ENCODE data around the gene PIP4K2C.
"Not testable (repeated sequence)": the region's sequence is repeated elsewhere in the genome, so short reads cannot be mapped to it uniquely, and the experiment has no call there.

PIP4K2C gene

GRCh38 chr12:57560516-57560915 is 30.5 kb upstream of the PIP4K2C start:
- DNase-seq (ENCODE audit: low read depth in 2 of 2) = no peak

DNA sequence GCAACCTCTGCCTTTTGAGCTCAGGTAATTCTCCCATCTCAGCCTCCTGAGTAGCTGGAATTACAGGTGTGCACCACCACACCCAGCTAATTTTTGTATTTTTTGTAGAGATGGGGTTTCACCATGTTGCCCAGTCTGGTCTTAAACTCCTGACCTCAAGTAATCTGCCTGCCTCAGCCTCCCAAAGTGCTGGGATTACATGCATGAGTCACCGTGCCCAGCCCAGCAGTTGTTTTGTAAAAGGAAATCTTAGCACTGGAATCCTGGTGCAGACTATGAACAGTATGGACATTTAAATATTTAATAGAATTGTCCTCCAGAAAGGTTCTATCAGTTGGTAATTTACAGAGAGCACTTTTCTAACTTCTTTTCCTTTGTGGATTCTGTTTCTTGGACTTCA is 29.9 kb upstream of the PIP4K2C start:
- not testable (repeated sequence) for DNase-seq (ENCODE audit: low read depth in 2 of 2)

GRCh38 chr12:57563358-57563757 is 27.6 kb upstream of the PIP4K2C start:
- no peak for DNase-seq (ENCODE audit: low read depth in 2 of 2)

GRCh38 chr12:57564178-57564740 is 26.7 kb upstream of the PIP4K2C start:
- DNase-seq (ENCODE audit: low read depth in 2 of 2) = no peak

DNA sequence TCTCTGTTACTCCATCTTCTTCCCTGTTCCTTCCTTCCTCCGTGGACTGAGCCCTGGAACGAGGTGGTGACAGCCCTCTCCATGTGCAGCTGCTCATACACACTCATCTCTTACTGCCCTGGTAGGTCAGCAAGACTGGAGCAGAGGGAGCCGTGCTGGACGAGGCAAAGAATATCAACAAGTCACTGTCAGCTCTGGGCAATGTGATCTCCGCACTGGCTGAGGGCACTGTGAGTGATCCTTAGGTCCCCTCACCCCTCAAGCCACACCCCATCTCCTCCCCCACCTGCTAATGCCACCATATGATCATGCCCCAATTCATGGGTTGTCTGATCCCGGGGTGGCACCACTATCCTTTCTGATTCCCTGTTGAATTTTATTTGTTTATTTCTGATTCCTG is 22.2 kb upstream of the PIP4K2C start:
- no peak for DNase-seq (ENCODE audit: low read depth in 2 of 2)

- no peak for DNase-seq (ENCODE audit: low read depth in 2 of 2)
Observed at GRCh38 chr12:57569858-57570257, 21.1 kb upstream of the PIP4K2C start.

DNA sequence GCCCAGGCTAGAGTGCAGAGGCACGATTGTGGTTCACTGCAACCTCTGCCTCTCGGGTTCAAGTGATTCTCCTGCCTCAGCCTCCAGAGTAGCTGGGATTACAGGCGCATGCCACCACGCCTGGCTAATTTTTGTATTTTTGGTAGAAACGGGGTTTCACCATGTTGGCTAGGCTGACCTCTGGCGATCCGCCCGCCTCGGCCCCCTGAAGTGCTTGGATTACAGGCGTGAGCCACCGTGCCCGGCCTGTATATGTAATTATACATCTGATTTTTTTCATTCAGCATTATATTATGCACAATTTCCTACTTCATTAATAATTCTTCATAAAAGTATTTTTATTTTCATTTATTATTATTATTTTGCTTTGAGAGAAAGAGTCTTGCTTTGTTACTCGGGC is 20.6 kb upstream of the PIP4K2C start:
- DNase-seq (ENCODE audit: low read depth in 2 of 2) = not testable (repeated sequence)

DNA sequence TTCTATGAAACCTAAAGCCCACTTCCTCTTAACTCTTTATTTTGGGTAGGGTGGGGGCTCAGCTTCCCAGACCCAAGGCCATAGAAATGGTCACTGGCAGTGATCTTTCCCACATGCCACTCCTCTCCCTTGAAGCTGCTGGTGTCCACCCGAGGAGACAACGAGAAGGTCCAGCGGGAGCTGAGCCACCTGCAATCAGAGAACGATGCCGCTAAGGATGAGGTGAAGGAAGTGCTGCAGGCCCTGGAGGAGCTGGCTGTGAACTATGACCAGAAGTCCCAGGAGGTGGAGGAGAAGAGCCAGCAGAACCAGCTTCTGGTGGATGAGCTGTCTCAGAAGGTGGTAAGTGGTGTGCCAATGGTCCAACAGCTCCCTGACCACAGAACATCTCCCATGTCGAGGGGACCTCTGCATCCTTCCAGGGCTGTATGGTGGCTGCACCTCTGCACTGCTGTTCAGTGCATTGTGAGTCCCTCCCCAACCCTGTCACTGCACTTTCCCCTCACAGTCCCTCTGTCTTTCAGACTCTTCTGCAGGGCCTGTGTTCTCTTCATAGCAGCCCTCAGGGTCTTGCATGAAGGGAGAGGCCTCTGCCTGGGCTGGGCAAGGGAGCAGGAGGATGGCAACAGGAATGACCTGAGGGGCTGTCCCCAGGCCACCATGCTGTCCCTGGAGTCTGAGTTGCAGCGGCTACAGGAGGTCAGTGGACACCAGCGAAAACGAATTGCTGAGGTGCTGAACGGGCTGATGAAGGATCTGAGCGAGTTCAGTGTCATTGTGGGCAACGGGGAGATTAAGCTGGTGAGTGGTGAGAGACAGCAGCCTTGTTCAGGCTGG is 18.8 kb upstream of the PIP4K2C start:
- no peak for DNase-seq (ENCODE audit: low read depth in 2 of 2)

DNA sequence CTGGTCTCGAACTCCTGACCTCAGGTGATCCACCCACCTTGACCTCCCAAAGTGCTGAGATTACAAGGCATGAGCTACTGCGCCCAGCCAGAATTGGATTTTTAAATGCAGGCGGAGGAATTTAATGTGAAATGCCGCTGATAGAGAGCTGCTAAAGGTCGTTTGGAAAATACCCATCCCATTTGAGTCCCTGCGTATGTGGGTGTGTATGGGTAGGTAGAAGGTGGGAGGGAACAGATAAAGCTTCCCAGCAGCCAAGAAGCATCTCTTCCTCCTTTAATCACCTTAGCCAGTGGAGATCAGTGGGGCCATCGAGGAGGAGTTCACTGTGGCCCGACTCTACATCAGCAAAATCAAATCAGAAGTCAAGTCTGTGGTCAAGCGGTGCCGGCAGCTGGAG is 16.2 kb upstream of the PIP4K2C start:
- no peak for DNase-seq (ENCODE audit: low read depth in 2 of 2)

DNA sequence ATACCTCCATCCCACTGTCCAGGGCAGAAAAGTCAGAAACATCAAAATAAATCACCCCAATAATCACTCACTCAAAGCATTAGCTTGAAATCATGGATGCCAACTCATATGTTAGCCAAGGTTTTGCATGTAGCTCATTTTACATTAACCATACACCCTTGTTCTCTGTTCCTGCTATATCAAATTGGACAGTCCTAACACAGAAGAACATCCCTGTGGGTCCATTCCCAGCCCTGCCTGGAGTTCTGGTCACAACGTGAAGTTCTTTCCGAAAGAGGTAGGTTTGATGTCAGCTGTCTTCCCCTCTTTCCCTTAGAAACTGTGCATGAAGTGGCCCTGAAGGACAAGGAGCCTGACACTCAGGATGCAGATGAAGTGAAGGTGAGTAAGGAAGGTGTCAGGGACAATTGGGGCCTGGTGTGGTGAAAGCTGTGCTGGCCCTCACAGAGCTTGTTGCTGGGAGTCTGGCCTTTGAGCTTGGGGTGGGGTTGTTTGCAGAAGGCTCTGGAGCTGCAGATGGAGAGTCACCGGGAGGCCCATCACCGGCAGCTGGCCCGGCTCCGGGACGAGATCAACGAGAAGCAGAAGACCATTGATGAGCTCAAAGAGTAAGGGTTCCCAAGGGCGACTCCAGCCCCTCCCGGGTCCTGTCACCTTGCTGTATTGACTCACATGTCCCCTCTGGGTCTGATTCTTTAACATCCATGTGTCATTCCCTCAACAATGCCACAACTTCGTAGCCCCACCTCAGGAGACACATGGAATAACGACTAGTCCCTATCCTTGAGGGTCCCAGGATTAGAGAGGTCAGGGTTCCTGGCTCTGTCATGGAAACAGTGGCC is 15.0 kb upstream of the PIP4K2C start:
- no peak for DNase-seq (ENCODE audit: low read depth in 2 of 2)

DNA sequence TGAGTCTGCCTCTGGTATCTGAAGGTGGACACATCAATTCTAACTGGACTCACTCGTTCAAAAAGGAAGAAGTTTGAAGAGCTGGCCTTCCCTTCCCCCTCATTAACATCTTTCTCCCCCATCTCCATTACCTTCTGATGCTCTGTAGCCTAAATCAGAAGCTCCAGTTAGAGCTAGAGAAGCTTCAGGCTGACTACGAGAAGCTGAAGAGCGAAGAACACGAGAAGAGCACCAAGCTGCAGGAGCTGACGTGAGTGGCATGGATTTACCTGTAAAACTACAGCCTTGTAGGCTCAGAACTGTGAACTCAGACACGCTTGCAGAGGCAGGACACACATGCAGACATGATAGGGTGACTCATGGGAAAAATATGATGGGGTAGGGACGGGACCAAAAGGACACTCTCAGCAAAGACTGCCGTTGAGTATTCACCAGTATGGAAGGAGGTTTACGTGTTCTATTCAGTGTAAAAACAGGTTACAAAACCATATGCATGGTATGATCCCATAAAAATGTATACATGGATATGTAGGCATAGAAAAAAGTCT is 14.3 kb upstream of the PIP4K2C start:
- DNase-seq (ENCODE audit: low read depth in 2 of 2) = no peak

DNA sequence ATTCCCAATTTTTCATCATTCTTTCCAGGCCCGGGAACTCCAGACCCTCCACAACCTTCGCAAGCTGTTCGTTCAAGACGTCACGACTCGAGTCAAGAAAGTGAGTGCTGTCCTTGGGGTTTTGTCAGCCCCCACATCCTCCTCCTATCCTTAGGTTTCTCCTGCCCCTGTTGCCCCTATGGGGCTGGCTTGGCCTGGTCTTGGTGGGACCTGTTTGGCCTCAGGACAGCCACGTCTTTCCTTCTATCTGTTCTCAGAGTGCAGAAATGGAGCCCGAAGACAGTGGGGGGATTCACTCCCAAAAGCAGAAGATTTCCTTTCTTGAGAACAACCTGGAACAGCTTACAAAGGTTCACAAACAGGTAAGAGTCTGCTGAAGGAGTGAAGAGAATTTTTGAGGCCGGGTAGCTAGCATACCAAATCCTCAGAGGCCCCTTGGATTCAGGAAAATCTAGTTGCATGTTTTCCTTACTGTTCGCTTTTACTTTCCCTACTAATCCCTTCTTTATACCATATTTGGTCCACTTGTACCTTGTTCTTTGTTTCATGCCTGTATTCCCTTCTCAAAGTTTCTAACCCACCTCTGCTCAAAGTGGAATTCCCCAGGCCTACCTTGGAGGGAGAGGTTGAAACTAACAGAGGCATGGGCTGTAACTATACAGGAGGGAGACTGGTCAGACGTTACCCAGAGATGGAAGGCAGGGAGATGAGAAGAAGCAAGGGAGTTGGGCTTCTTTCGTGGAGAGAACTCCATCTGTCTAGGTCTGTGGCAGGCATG is 12.8 kb upstream of the PIP4K2C start:
- no peak for DNase-seq (ENCODE audit: low read depth in 2 of 2)

GRCh38 chr12:57579011-57579410 is 12.0 kb upstream of the PIP4K2C start:
- no peak for DNase-seq (ENCODE audit: low read depth in 2 of 2)

- no peak for DNase-seq (ENCODE audit: low read depth in 2 of 2)
Observed at GRCh38 chr12:57579677-57580465, 11.1 kb upstream of the PIP4K2C start.

DNA sequence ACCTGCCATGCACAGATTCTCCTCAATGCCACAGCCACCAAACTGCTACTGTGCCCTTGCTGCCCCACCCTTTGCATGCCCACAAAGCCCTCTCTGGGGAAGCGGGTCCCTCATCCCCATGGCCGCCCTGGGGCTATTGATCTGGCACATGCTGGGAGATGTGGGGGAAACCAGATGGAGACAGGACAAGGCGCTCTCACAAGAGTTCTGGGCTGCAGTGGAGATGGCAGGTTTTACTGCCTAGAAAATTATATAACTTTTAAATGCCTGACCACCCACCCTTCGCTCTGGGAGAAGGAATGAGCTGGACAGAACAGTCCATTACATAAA is 10.6 kb upstream of the PIP4K2C start:
- DNase-seq (ENCODE audit: low read depth in 2 of 2) = no peak

DNA sequence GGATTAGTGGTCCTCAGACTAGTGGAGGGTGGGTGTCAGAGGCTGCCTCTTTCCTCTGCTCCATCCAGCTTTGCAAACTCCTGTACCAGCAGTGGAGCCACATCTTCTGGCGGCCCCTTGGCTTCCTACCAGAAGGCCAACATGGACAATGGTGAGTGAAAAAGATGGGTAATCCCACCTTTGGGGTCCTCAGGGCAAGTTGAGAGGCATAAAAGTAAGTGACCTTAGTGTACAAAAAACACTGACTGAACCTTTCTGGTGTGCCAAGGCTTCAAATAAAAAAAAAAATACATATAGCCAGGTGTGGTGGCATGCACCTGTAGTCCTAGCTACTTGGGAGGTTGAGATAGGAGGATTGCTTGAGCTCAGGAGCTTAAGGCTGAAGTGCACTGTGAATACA is 9.2 kb upstream of the PIP4K2C start:
- DNase-seq (ENCODE audit: low read depth in 2 of 2) = no peak

DNA sequence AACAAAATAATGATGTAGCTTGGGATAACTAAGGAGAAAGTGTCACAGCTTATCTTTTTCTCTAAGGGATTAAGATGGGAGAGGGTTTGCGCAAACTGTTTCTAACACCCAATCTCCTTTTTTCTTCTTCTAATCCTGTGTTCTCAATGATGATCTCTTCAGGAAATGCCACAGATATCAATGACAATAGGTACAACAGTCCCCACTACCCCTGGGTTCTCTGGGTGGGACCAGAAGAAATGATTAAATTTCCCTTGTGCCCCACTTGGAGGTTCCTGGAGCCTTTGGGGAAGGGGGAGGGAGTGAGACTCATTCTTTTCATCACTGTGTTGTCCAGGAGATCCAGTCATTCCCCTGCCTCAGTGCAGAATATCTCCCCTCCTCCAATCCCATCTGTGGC is 8.6 kb upstream of the PIP4K2C start:
- no peak for DNase-seq (ENCODE audit: low read depth in 2 of 2)

GRCh38 chr12:57583008-57583831 is 7.8 kb upstream of the PIP4K2C start:
- peak; percentile 26 to 33 for DNase-seq (ENCODE audit: low read depth in 2 of 2)

DNA sequence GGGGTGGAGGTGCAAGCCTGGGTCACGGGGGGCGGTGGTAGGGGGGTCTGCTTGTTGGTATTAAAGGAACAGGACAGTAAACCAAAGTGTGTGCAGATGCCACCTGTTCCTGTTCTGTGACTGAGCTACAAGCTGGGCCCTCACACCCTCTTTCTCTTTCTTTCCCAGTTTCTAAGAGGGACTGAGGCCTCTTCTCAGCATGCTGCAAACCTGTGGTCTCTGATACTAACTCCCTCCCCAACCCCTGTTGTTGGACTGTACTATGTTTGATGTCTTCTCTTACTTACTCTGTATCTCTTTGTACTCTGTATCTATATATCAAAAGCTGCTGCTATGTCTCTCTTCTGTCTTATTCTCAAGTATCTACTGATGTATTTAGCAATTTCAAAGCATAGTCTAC is 6.9 kb upstream of the PIP4K2C start:
- DNase-seq (ENCODE audit: low read depth in 2 of 2) = no peak

GRCh38 chr12:57584690-57585089 is 6.3 kb upstream of the PIP4K2C start:
- DNase-seq (ENCODE audit: low read depth in 2 of 2) = no peak
